ENCODE results near the gene SRPX2. TPM values are rescaled to one million over a fixed set of nuclear protein-coding genes. Genes with fewer than 3 reads are reported as not detected.

The SRPX2 gene
- polyA plus RNA-seq, 3 donors = not detected

GRCh38 chrX:100652266-100652665, 8.3 kb downstream of the SRPX2 start:
- peak overlapping the region in 1 of 2 donors; percentile 26 for H3K4me3 Mint-ChIP-seq
- intact Hi-C loops (cut with micrococcal nuclease) = no loop called here
- peaks cover 10 to 26% of the 10 kb centered on the region in 2 donors for H3K27me3 ChIP-seq (ENCODE audit: control insufficient read depth in 2 of 2, insufficient read depth in 2 of 2, low read length in 2 of 2)
- H3K9ac ChIP-seq (ENCODE audit: insufficient read depth, low read length, poor library complexity, severe bottlenecking) = no peak overlapping the region
- H4K20me1 ChIP-seq (ENCODE audit: insufficient read depth, low read length) = no peaks in the 10 kb centered on the region
- no CpG with 5 or more reads among the region's 2 CpGs for WGBS (ENCODE audit: insufficient coverage)
- H3K4me3 ChIP-seq (replicated peaks in 1 of 3; ENCODE audit: low read depth in 2 of 3, low read length in 3 of 3) = no peak overlapping the region
- no peaks in the 10 kb centered on the region for H3K79me2 ChIP-seq (ENCODE audit: insufficient read depth, low read length)
- no peak overlapping the region for H2AFZ ChIP-seq (ENCODE audit: insufficient read depth, low read depth, low read length, poor library complexity, severe bottlenecking)
- H3K4me1 Mint-ChIP-seq = no peaks in the 10 kb centered on the region
- no peaks in the 10 kb centered on the region for H3K36me3 Mint-ChIP-seq
- TF ChIP-seq CTCF (IDR thresholded peaks at IDR 0.05) = no peak
- no peaks in the 10 kb centered on the region for H3K36me3 ChIP-seq (replicated peaks in 1 of 2; ENCODE audit: control insufficient read depth in 1 of 2, insufficient read depth in 2 of 2, low read length in 2 of 2)
- H3K27ac Mint-ChIP-seq = no peak overlapping the region
- H3K27ac ChIP-seq (ENCODE audit: low read depth in 1 of 2, low read length in 2 of 2) = no peak overlapping the region
- H3K4me1 ChIP-seq (ENCODE audit: control insufficient read depth in 1 of 2, insufficient read depth in 2 of 2, low read length in 2 of 2) = no peaks in the 10 kb centered on the region
- H3K27me3 Mint-ChIP-seq (ENCODE audit: low read depth in 3 of 3) = peaks cover 8 to 36% (median 23%) of the 10 kb centered on the region in 3 donors
- no peak for DNase-seq
- no peak overlapping the region for H3K4me2 ChIP-seq (replicated peaks; ENCODE audit: extremely low read depth, low read length, poor library complexity, severe bottlenecking)
- peaks cover 0 to 3% (median 0%) of the 10 kb centered on the region in 7 donors for H3K9me3 Mint-ChIP-seq
- no peaks in the 10 kb centered on the region for H3K9me3 ChIP-seq (replicated peaks in 1 of 2; ENCODE audit: control insufficient read depth in 1 of 2, insufficient read depth in 1 of 2, low read length in 2 of 2)

- Histone ChIP-seq H3K4me1 (ENCODE audit: control insufficient read depth in 1 of 2, insufficient read depth in 2 of 2, low read length in 2 of 2) (no peaks in the 10 kb centered on the region), H3K36me3 (replicated peaks in 1 of 2; ENCODE audit: control insufficient read depth in 1 of 2, insufficient read depth in 2 of 2, low read length in 2 of 2) (no peaks in the 10 kb centered on the region), H3K4me2 (replicated peaks; ENCODE audit: extremely low read depth, low read length, poor library complexity, severe bottlenecking) (no peak overlapping the region), H3K4me3 (replicated peaks in 1 of 3; ENCODE audit: low read depth in 2 of 3, low read length in 3 of 3) (no peak overlapping the region), H4K20me1 (ENCODE audit: insufficient read depth, low read length) (no peaks in the 10 kb centered on the region), H3K79me2 (ENCODE audit: insufficient read depth, low read length) (no peaks in the 10 kb centered on the region), H3K27ac (ENCODE audit: low read depth in 1 of 2, low read length in 2 of 2) (no peak overlapping the region), H2AFZ (ENCODE audit: insufficient read depth, low read depth, low read length, poor library complexity, severe bottlenecking) (no peak overlapping the region), H3K9ac (ENCODE audit: insufficient read depth, low read length, poor library complexity, severe bottlenecking) (no peak overlapping the region), H3K9me3 (replicated peaks in 1 of 2; ENCODE audit: control insufficient read depth in 1 of 2, insufficient read depth in 1 of 2, low read length in 2 of 2) (no peaks in the 10 kb centered on the region), H3K27me3 (ENCODE audit: control insufficient read depth in 2 of 2, insufficient read depth in 2 of 2, low read length in 2 of 2) (peaks cover 5 to 20% of the 10 kb centered on the region in 2 donors)
- no peak overlapping the region for H3K4me3 Mint-ChIP-seq
- WGBS (ENCODE audit: insufficient coverage) = 50% methylated on average over 1 of the region's 3 CpGs
- intact Hi-C loops (cut with micrococcal nuclease) = no loop called here
- no peak for TF ChIP-seq CTCF (IDR thresholded peaks at IDR 0.05)
- DNase-seq = no peak
- H3K9me3 Mint-ChIP-seq = peaks cover 0 to 3% (median 0%) of the 10 kb centered on the region in 7 donors
- H3K27me3 Mint-ChIP-seq (ENCODE audit: low read depth in 3 of 3) = peaks cover 4 to 28% (median 22%) of the 10 kb centered on the region in 3 donors
- no peaks in the 10 kb centered on the region for H3K36me3 Mint-ChIP-seq
- no peak overlapping the region for H3K27ac Mint-ChIP-seq
- no peaks in the 10 kb centered on the region for H3K4me1 Mint-ChIP-seq
Measured at GRCh38 chrX:100654261-100654660, 10.3 kb downstream of the SRPX2 start.

Measured in CD14-positive monocyte (primary cell).